ENCODE data around the gene HSDL1. TPM values are rescaled to one million over a fixed set of nuclear protein-coding genes. Genes with fewer than 3 reads are reported as not detected.

The HSDL1 gene
- total RNA-seq, 1 donor from 2014 or later = 29.2 TPM

GRCh38 chr16:84137769-84138357 is 7.1 kb downstream of the HSDL1 start:
- Histone ChIP-seq H4K20me1 (ENCODE audit: insufficient read depth, low read length) (peaks cover 51% of the 10 kb centered on the region), H2AFZ (ENCODE audit: low read depth, low read length) (no peak overlapping the region), H3K79me2 (ENCODE audit: insufficient read depth, low read length) (peaks cover 62% of the 10 kb centered on the region), H3K36me3 (ENCODE audit: insufficient read depth, low read length) (no peaks in the 10 kb centered on the region), H3K4me3 (ENCODE audit: insufficient read depth, low read depth, low read length) (no peak overlapping the region), H3K9ac (ENCODE audit: low read length) (no peak overlapping the region), H3K4me1 (ENCODE audit: insufficient read depth, low read length) (peaks cover 9% of the 10 kb centered on the region), H3K27ac (ENCODE audit: low read depth, low read length) (no peak overlapping the region), H3K27me3 (ENCODE audit: insufficient read depth, low read length) (no peaks in the 10 kb centered on the region), H3K4me2 (ENCODE audit: low read length) (no peak overlapping the region), H3K9me3 (ENCODE audit: insufficient read depth, low read depth, low read length) (no peaks in the 10 kb centered on the region)
- peaks cover 3% of the 10 kb centered on the region for H3K36me3 Mint-ChIP-seq (ENCODE audit: low read depth, unreplicated experiment)
- DNase-seq (ENCODE audit: low read depth) = no peak
- no peak for FAIRE-seq
- no peaks in the 10 kb centered on the region for H3K27me3 Mint-ChIP-seq (ENCODE audit: low read depth, unreplicated experiment)
- TF ChIP-seq CTCF (IDR thresholded peaks at IDR 0.05; ENCODE audit: insufficient read depth, low read depth, low read length) (no peak), EZH2 (IDR thresholded peaks at IDR 0.05; ENCODE audit: insufficient read depth, low read length) (no peak)
- H3K4me3 Mint-ChIP-seq (ENCODE audit: unreplicated experiment) = no peak overlapping the region
- no peak overlapping the region for H3K27ac Mint-ChIP-seq (ENCODE audit: unreplicated experiment)
- peaks cover 29% of the 10 kb centered on the region for H3K4me1 Mint-ChIP-seq (ENCODE audit: low read depth, unreplicated experiment)
- peaks cover 1% of the 10 kb centered on the region for H3K9me3 Mint-ChIP-seq (ENCODE audit: unreplicated experiment)

GRCh38 chr16:84137287-84137686 is 7.7 kb downstream of the HSDL1 start:
- TF ChIP-seq CTCF (IDR thresholded peaks at IDR 0.05; ENCODE audit: insufficient read depth, low read depth, low read length) (no peak), EZH2 (IDR thresholded peaks at IDR 0.05; ENCODE audit: insufficient read depth, low read length) (no peak)
- H3K4me1 ChIP-seq (ENCODE audit: insufficient read depth, low read length) = peaks cover 9% of the 10 kb centered on the region
- peaks cover 48% of the 10 kb centered on the region for H4K20me1 ChIP-seq (ENCODE audit: insufficient read depth, low read length)
- H3K4me3 ChIP-seq (ENCODE audit: insufficient read depth, low read depth, low read length) = no peak overlapping the region
- no peaks in the 10 kb centered on the region for H3K9me3 ChIP-seq (ENCODE audit: insufficient read depth, low read depth, low read length)
- Mint-ChIP-seq H3K27me3 (ENCODE audit: low read depth, unreplicated experiment) (no peaks in the 10 kb centered on the region), H3K4me1 (ENCODE audit: low read depth, unreplicated experiment) (peaks cover 29% of the 10 kb centered on the region), H3K9me3 (ENCODE audit: unreplicated experiment) (peaks cover 1% of the 10 kb centered on the region), H3K27ac (ENCODE audit: unreplicated experiment) (peak overlapping the region; percentile 36), H3K4me3 (ENCODE audit: unreplicated experiment) (no peak overlapping the region), H3K36me3 (ENCODE audit: low read depth, unreplicated experiment) (peaks cover 3% of the 10 kb centered on the region)
- H3K79me2 ChIP-seq (ENCODE audit: insufficient read depth, low read length) = peaks cover 57% of the 10 kb centered on the region
- no peaks in the 10 kb centered on the region for H3K36me3 ChIP-seq (ENCODE audit: insufficient read depth, low read length)
- no peaks in the 10 kb centered on the region for H3K27me3 ChIP-seq (ENCODE audit: insufficient read depth, low read length)
- no peak for DNase-seq (ENCODE audit: low read depth)
- no peak overlapping the region for H3K27ac ChIP-seq (ENCODE audit: low read depth, low read length)
- no peak overlapping the region for H2AFZ ChIP-seq (ENCODE audit: low read depth, low read length)
- no peak overlapping the region for H3K4me2 ChIP-seq (ENCODE audit: low read length)
- H3K9ac ChIP-seq (ENCODE audit: low read length) = no peak overlapping the region
- no peak for FAIRE-seq

GRCh38 chr16:84136331-84137125 is 8.4 kb downstream of the HSDL1 start:
- Histone ChIP-seq H2AFZ (ENCODE audit: low read depth, low read length) (no peak overlapping the region), H3K4me1 (ENCODE audit: insufficient read depth, low read length) (peaks cover 9% of the 10 kb centered on the region), H3K36me3 (ENCODE audit: insufficient read depth, low read length) (no peaks in the 10 kb centered on the region), H4K20me1 (ENCODE audit: insufficient read depth, low read length) (peaks cover 41% of the 10 kb centered on the region), H3K79me2 (ENCODE audit: insufficient read depth, low read length) (peaks cover 50% of the 10 kb centered on the region), H3K27me3 (ENCODE audit: insufficient read depth, low read length) (no peaks in the 10 kb centered on the region), H3K4me3 (ENCODE audit: insufficient read depth, low read depth, low read length) (no peak overlapping the region), H3K9ac (ENCODE audit: low read length) (no peak overlapping the region), H3K4me2 (ENCODE audit: low read length) (no peak overlapping the region), H3K9me3 (ENCODE audit: insufficient read depth, low read depth, low read length) (no peaks in the 10 kb centered on the region), H3K27ac (ENCODE audit: low read depth, low read length) (no peak overlapping the region)
- DNase-seq (ENCODE audit: low read depth) (peak; percentile 47), FAIRE-seq (no peak)
- peaks cover 1% of the 10 kb centered on the region for H3K9me3 Mint-ChIP-seq (ENCODE audit: unreplicated experiment)
- TF ChIP-seq EZH2 (IDR thresholded peaks at IDR 0.05; ENCODE audit: insufficient read depth, low read length) (no peak), CTCF (IDR thresholded peaks at IDR 0.05; ENCODE audit: insufficient read depth, low read depth, low read length) (no peak)
- H3K4me3 Mint-ChIP-seq (ENCODE audit: unreplicated experiment) = no peak overlapping the region
- H3K36me3 Mint-ChIP-seq (ENCODE audit: low read depth, unreplicated experiment) = peaks cover 3% of the 10 kb centered on the region
- peaks cover 29% of the 10 kb centered on the region for H3K4me1 Mint-ChIP-seq (ENCODE audit: low read depth, unreplicated experiment)
- H3K27ac Mint-ChIP-seq (ENCODE audit: unreplicated experiment) = peak overlapping the region; percentile 36
- no peaks in the 10 kb centered on the region for H3K27me3 Mint-ChIP-seq (ENCODE audit: low read depth, unreplicated experiment)

Measured in astrocyte (in vitro differentiated cells and primary cell).